Neuronal stem cell (in vitro differentiated cells): ENCODE results near the gene CARD11.
A peak's percentile ranks its signal among the peaks of the same experiment; 100 is the strongest.

Experiments
- DNase-seq: peaks from one replicate; pipeline ENCODE4 v3.0.0-alpha.2; 2013; ENCODE audit warnings: low spot score
- H2AFZ ChIP-seq: one replicate; pipeline ENCODE4 v1.6.1; 2013; ENCODE audit warnings: mild to moderate bottlenecking, low read length, inconsistent platforms
- H2AK5ac ChIP-seq: 2 replicates; pipeline ENCODE4 v1.6.1; 2013; ENCODE audit warnings: low read depth, mild to moderate bottlenecking, inconsistent platforms, low read length, moderate library complexity, mixed read lengths
- H2BK120ac ChIP-seq: 2 replicates; pipeline ENCODE4 v1.6.1; 2013; ENCODE audit warnings: low read depth, mild to moderate bottlenecking, inconsistent platforms, low read length, moderate library complexity, mixed read lengths
- H2BK12ac ChIP-seq: one replicate; pipeline ENCODE4 v1.6.1; 2013; ENCODE audit warnings: low read length, inconsistent platforms
- H2BK15ac ChIP-seq: 2 replicates; pipeline ENCODE4 v1.6.1; 2013; ENCODE audit warnings: mild to moderate bottlenecking, low read length, inconsistent platforms, mixed read lengths
- H2BK5ac ChIP-seq: one replicate; pipeline ENCODE4 v1.6.1; 2013; ENCODE audit warnings: inconsistent platforms, mild to moderate bottlenecking, low read length, moderate library complexity
- H3K14ac ChIP-seq: one replicate; pipeline ENCODE4 v1.6.1; 2013; ENCODE audit warnings: low read length, inconsistent platforms
- H3K18ac ChIP-seq: 2 replicates; pipeline ENCODE4 v1.6.1; 2013; ENCODE audit warnings: low read length, inconsistent platforms
- H3K23ac ChIP-seq: 2 replicates; pipeline ENCODE4 v1.6.1; 2013; ENCODE audit warnings: low read depth, mild to moderate bottlenecking, mixed read lengths, low read length, inconsistent platforms; ENCODE audit not compliant: poor library complexity
- H3K27ac ChIP-seq: replicated peaks from 3 replicates; pipeline ENCODE4 v1.5.1; 2013; ENCODE audit warnings: low read length, inconsistent platforms
- H3K27me3 ChIP-seq, 3 experiments: 2 replicates each; pipeline ENCODE4 v1.6.1; 2013; ENCODE audit warnings: low read length in 3 of 3, mild to moderate bottlenecking in 2 of 3, inconsistent platforms in 1 of 3, low read depth in 1 of 3, mixed read lengths in 1 of 3, moderate library complexity in 1 of 3; ENCODE audit not compliant: control insufficient read depth in 3 of 3, insufficient read depth in 3 of 3
- H3K36me3 ChIP-seq, 2 donors: replicated peaks in 1 of 2; 2 replicates each; pipeline ENCODE4 v1.6.1; 2013; ENCODE audit warnings: low read length in 2 of 2; ENCODE audit not compliant: control insufficient read depth in 2 of 2, insufficient read depth in 2 of 2
- H3K4ac ChIP-seq: 2 replicates; pipeline ENCODE4 v1.6.1; 2013; ENCODE audit warnings: inconsistent platforms, mild to moderate bottlenecking, low read length, moderate library complexity
- H3K4me1 ChIP-seq, 2 donors: 1 replicate in 1 of 2; 2 replicates in 1 of 2; pipeline ENCODE4 v1.6.1; 2013; ENCODE audit warnings: low read length in 2 of 2, low read depth in 1 of 2; ENCODE audit not compliant: control insufficient read depth in 2 of 2, insufficient read depth in 1 of 2
- H3K4me2 ChIP-seq: one replicate; pipeline ENCODE4 v1.6.1; 2013; ENCODE audit warnings: mild to moderate bottlenecking, low read length, inconsistent platforms; ENCODE audit not compliant: insufficient read depth, poor library complexity, severe bottlenecking
- H3K4me3 ChIP-seq, 2 donors: 2 replicates each; pipeline ENCODE4 v1.5.1; 2013; ENCODE audit warnings: low read length in 2 of 2, mild to moderate bottlenecking in 2 of 2, inconsistent platforms in 1 of 2, moderate library complexity in 1 of 2
- H3K79me1 ChIP-seq: one replicate; pipeline ENCODE4 v1.6.1; 2013; ENCODE audit warnings: low read depth, mild to moderate bottlenecking, inconsistent platforms, low read length, moderate library complexity
- H3K9ac ChIP-seq: one replicate; pipeline ENCODE4 v1.6.1; 2013; ENCODE audit warnings: mild to moderate bottlenecking, low read depth, low read length, inconsistent platforms; ENCODE audit not compliant: poor library complexity
- H3K9me3 ChIP-seq, 2 donors: replicated peaks in 1 of 2; 2 replicates each; pipeline versions ENCODE3 to v1.6.1; 2013; ENCODE audit warnings: low read length in 2 of 2, mild to moderate bottlenecking in 2 of 2, inconsistent platforms in 1 of 2, low read depth in 1 of 2, mixed read lengths in 1 of 2, moderate library complexity in 1 of 2; ENCODE audit not compliant: control insufficient read depth in 2 of 2, insufficient read depth in 1 of 2
- H4K8ac ChIP-seq: one replicate; pipeline ENCODE4 v1.6.1; 2013; ENCODE audit warnings: low read depth, mild to moderate bottlenecking, inconsistent platforms, low read length, moderate library complexity
- H4K91ac ChIP-seq: one replicate; pipeline ENCODE4 v1.6.1; 2013; ENCODE audit warnings: low read length, low read depth, mild to moderate bottlenecking, inconsistent platforms; ENCODE audit not compliant: poor library complexity
- WGBS, 2 donors: extraction: QIAGEN DNeasy Blood & Tissue Kit; methylation state at CpG; one replicate each; pipeline ENCODE4 v1.1.7; 2013; ENCODE audit warnings: missing lambda C conversion rate in 2 of 2, mixed read lengths in 1 of 2; ENCODE audit not compliant: insufficient read length in 2 of 2, insufficient replicate concordance in 1 of 2; ENCODE audit errors: extremely low coverage in 2 of 2; 5-methylcytosine and 5-hydroxymethylcytosine counted together

CARD11 gene

DNA sequence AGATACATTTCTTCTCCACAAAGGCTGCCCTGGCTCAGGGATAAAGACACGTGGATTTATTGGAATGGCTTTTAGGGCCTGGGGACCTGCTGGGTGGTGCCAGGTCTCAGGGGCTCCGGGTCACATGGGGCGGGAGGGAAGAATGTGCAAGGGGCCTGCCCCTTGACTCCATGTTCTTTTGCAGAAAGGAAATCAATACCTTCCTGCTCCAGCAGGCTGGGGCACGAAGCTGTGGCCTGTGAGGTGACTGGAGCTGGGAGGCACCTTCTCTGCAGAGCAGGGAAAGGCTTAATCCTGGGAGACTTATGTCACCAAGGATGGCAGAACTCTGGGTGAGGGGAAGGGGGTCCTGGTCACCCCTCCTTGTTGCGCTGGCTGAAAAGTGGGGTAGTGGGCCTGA lies 157.3 kb downstream of the CARD11 start:
- H3K4me1 ChIP-seq, result peaks cover 7 to 14% of the 10 kb centered on the region in 2 donors
- no peak overlapping the region for H3K14ac ChIP-seq
- H3K4me3 ChIP-seq, result no peak overlapping the region
- no peak for DNase-seq
- H3K79me1 ChIP-seq, result no peaks in the 10 kb centered on the region
- no peak overlapping the region for H2BK5ac ChIP-seq
- peak overlapping the region; percentile 95 for H3K18ac ChIP-seq
- H3K36me3 ChIP-seq, result no peaks in the 10 kb centered on the region
- no peak overlapping the region for H3K4me2 ChIP-seq
- H3K4ac ChIP-seq, result no peak overlapping the region
- H3K27me3 ChIP-seq, result no peaks in the 10 kb centered on the region
- peak overlapping the region; percentile 96 for H2AK5ac ChIP-seq
- no peaks in the 10 kb centered on the region for H3K9me3 ChIP-seq
- peak overlapping the region; percentile 97 for H2BK120ac ChIP-seq
- H3K9ac ChIP-seq, result no peak overlapping the region
- WGBS, 2 donors, result no CpG with 5 or more reads among the region's 5 CpGs
- H4K8ac ChIP-seq, result peak overlapping the region; percentile 43
- H3K27ac ChIP-seq, result no peak overlapping the region
- H4K91ac ChIP-seq, result peak overlapping the region; percentile 22
- H3K23ac ChIP-seq, result peak overlapping the region; percentile 63
- H2BK12ac ChIP-seq, result no peak overlapping the region
- H2BK15ac ChIP-seq, result peak overlapping the region; percentile 62
- peak overlapping the region; percentile 69 for H2AFZ ChIP-seq

DNA sequence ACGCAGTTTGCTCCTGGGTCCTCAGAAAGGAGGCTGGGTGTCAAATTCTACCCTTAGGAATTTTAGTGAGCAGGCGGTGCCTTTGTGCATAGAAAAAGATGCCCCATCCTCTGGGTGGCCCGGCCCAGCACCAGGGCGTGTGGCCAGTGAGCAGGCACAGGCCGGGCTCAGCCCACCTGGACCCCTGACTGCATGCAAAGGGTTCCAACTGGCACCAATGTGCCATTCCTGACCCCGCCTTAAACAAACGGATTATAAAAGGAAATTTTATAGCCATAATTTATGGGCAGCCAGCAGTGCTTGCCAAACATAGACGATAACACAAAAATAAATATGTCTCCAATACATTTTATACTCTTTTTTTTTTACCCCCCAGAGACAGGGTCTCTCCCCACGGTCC lies 159.5 kb downstream of the CARD11 start:
- Histone ChIP-seq H3K9ac (no peak overlapping the region), H3K4me2 (no peak overlapping the region), H3K18ac (no peak overlapping the region), H3K4me1 (peaks cover 15 to 31% of the 10 kb centered on the region in 2 donors), H3K36me3 (peaks cover 0 to 2% of the 10 kb centered on the region in 2 donors), H3K9me3 (peaks cover 0 to 6% of the 10 kb centered on the region in 2 donors), H2AFZ (no peak overlapping the region), H2BK15ac (no peak overlapping the region), H3K4me3 (no peak overlapping the region), H4K8ac (no peak overlapping the region), H3K27ac (no peak overlapping the region), H3K23ac (no peak overlapping the region), H3K79me1 (no peaks in the 10 kb centered on the region), H3K14ac (no peak overlapping the region), H3K27me3 (no peaks in the 10 kb centered on the region), H2AK5ac (peak overlapping the region; percentile 94), H2BK5ac (no peak overlapping the region), H2BK120ac (no peak overlapping the region), H2BK12ac (no peak overlapping the region), H4K91ac (no peak overlapping the region), H3K4ac (no peak overlapping the region)
- no peak for DNase-seq
- no CpG with 5 or more reads among the region's 9 CpGs for WGBS, 2 donors

DNA sequence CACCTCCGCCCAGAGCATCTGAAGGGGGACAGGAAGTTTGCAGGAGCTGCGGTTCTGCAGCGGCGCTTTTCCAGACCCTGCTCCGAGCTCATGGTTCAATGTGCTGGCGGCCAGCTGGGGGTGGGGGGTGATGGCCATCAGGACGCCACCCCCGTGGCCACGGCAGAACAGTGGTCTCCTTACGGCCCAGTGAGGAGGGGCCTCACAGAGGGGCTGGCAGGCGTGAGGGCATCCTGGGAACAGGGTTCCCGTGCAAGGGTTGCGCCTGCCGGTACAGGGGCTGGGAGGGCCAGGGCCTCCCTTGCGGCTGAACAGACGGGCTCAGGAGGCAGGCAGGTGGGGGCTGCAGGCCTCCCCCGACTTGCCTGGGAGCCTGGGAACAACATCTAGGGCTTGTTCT lies 160.6 kb downstream of the CARD11 start:
- H3K27ac ChIP-seq, result no peak overlapping the region
- peak overlapping the region; percentile 66 for H2AFZ ChIP-seq
- H3K4me2 ChIP-seq, result no peak overlapping the region
- WGBS, 2 donors, result no CpG with 5 or more reads among the region's 17 CpGs
- H2BK120ac ChIP-seq, result peak overlapping the region; percentile 85
- no peak overlapping the region for H3K9ac ChIP-seq
- no peak overlapping the region for H4K8ac ChIP-seq
- H3K4ac ChIP-seq, result peak overlapping the region; percentile 72
- H3K14ac ChIP-seq, result no peak overlapping the region
- peak overlapping the region; percentile 15 for H2BK15ac ChIP-seq
- H3K4me3 ChIP-seq, result no peak overlapping the region
- no peak overlapping the region for H3K23ac ChIP-seq
- H3K36me3 ChIP-seq, result peaks cover 0 to 2% of the 10 kb centered on the region in 2 donors
- H3K4me1 ChIP-seq, result peaks cover 15 to 34% of the 10 kb centered on the region in 2 donors
- H2BK12ac ChIP-seq, result peak overlapping the region; percentile 63
- DNase-seq, result no peak
- H2BK5ac ChIP-seq, result peak overlapping the region; percentile 14
- no peak overlapping the region for H4K91ac ChIP-seq
- peak overlapping the region; percentile 94 for H2AK5ac ChIP-seq
- H3K9me3 ChIP-seq, result peaks cover 0 to 8% of the 10 kb centered on the region in 2 donors
- peak overlapping the region; percentile 79 for H3K18ac ChIP-seq
- H3K79me1 ChIP-seq, result no peaks in the 10 kb centered on the region
- H3K27me3 ChIP-seq, result no peaks in the 10 kb centered on the region

DNA sequence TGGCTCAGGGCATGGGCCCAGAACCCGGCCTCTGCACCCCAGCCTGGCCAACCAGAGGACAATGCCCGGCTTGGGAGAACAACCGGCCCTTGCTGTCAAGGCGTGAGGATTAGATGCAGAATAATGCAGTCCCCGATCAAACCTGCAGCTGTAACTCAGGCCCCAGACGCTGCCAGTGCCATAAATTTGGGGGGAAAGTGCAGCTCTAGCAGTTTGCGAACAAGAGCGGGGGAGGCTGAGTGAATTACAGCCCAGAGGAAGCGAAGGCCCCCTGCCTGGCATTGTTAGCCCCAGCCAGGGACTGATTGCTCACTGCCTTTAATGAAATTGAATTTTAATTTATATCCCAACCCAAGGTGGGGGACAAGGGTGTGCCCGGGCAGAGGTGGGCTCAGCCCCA lies 161.6 kb downstream of the CARD11 start:
- H2BK120ac ChIP-seq, result no peak overlapping the region
- H3K14ac ChIP-seq, result no peak overlapping the region
- no peak overlapping the region for H3K27ac ChIP-seq
- no peak for DNase-seq
- peak overlapping the region; percentile 29 for H2AFZ ChIP-seq
- H3K4me1 ChIP-seq, result peaks cover 15 to 34% of the 10 kb centered on the region in 2 donors
- H3K18ac ChIP-seq, result peak overlapping the region; percentile 41
- H2BK12ac ChIP-seq, result no peak overlapping the region
- no peak overlapping the region for H2BK15ac ChIP-seq
- H3K4me2 ChIP-seq, result no peak overlapping the region
- H3K9me3 ChIP-seq, result peaks cover 0 to 8% of the 10 kb centered on the region in 2 donors
- peaks cover 0 to 2% of the 10 kb centered on the region in 2 donors for H3K36me3 ChIP-seq
- no peak overlapping the region for H4K8ac ChIP-seq
- no peak overlapping the region for H3K4me3 ChIP-seq
- no peak overlapping the region for H3K9ac ChIP-seq
- no peaks in the 10 kb centered on the region for H3K79me1 ChIP-seq
- H3K23ac ChIP-seq, result no peak overlapping the region
- WGBS, 2 donors, result no CpG with 5 or more reads among the region's 10 CpGs
- H2BK5ac ChIP-seq, result no peak overlapping the region
- no peak overlapping the region for H3K4ac ChIP-seq
- H2AK5ac ChIP-seq, result no peak overlapping the region
- H3K27me3 ChIP-seq, result no peaks in the 10 kb centered on the region
- H4K91ac ChIP-seq, result no peak overlapping the region
